GM12891 (cell line): ENCODE measurements around the gene GPHA2.

ENCODE experiments used
- POLR2A ChIP-seq: IDR thresholded peaks from 2 replicates; pipeline ENCODE4 v1.6.1; 2011; ENCODE audit warnings: low read depth, low read length, control low read depth
- POLR2AphosphoS5 ChIP-seq: IDR thresholded peaks from 2 replicates; pipeline ENCODE4 v1.6.1; 2011; ENCODE audit warnings: low read depth, low read length, control low read depth
- POU2F2 ChIP-seq: IDR thresholded peaks from 2 replicates; pipeline ENCODE4 v1.6.1; 2011; ENCODE audit warnings: low read depth, mild to moderate bottlenecking, control low read depth, low read length, moderate library complexity
- SPI1 ChIP-seq: IDR thresholded peaks from 2 replicates; pipeline ENCODE4 v1.6.1; 2011; ENCODE audit warnings: low read depth, low read length, control low read depth
- TAF1 ChIP-seq: IDR thresholded peaks from 2 replicates; pipeline ENCODE4 v1.6.1; 2011; ENCODE audit warnings: low read depth, low read length, control low read depth

DNA sequence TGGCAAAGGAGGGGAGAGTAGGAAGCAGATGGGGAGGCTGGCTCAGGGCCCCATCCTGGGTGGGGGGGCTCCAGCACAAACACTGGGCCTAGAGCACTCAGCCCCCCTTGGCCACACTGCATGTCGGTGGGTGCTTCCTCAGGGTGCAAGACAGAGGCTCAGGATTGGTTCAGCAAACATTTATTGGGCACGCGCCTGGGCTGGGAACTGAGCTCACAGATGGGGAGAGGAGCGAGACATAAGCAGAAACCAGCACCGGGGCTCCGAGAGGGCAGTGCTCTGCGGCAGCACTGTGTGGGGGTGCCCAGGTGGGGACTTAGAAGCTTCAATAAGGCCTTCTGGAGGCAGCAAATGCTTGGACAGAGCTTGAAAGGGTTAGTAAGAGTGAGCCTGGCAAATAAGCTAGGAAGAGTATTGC is 45.2 kb downstream of the GPHA2 start:
- no peak for TF ChIP-seq POLR2A
- TF ChIP-seq POLR2AphosphoS5, result no peak
- no peak for TF ChIP-seq TAF1
- no peak for TF ChIP-seq SPI1
- TF ChIP-seq POU2F2, result no peak
